Muscle of leg (tissue), 16 donors: ENCODE results near the gene ACTR2. TPM values are rescaled to one million over a fixed set of nuclear protein-coding genes. Genes with fewer than 3 reads are reported as not detected.
A peak's percentile ranks its signal among the peaks of the same experiment; 100 is the strongest.
"Not testable (repeated sequence)": the region's sequence is repeated elsewhere in the genome, so short reads cannot be mapped to it uniquely, and the experiment has no call there.

ENCODE experiments used
- DNase-seq: peaks from one replicate; pipeline ENCODE4 v3.0.0; 2013
- H3K27ac ChIP-seq: one replicate; pipeline ENCODE4 v1.5.1; 2013; ENCODE audit warnings: mild to moderate bottlenecking, low read length, control low read depth
- H3K27me3 ChIP-seq: one replicate; pipeline ENCODE4 v1.6.1; 2013; ENCODE audit warnings: low read length; ENCODE audit not compliant: control insufficient read depth, insufficient read depth
- H3K36me3 ChIP-seq: one replicate; pipeline ENCODE4 v1.6.1; 2013; ENCODE audit warnings: low read length; ENCODE audit not compliant: control insufficient read depth, insufficient read depth
- H3K4me1 ChIP-seq: one replicate; pipeline ENCODE4 v1.6.1; 2013; ENCODE audit warnings: low read length; ENCODE audit not compliant: control insufficient read depth, insufficient read depth
- H3K4me3 ChIP-seq: one replicate; pipeline ENCODE4 v1.5.1; 2013; ENCODE audit warnings: low read length, control low read depth
- H3K9me3 ChIP-seq: replicated peaks from 2 replicates; pipeline ENCODE4 v1.6.1; 2013; ENCODE audit warnings: low read depth, low read length; ENCODE audit not compliant: control insufficient read depth
- WGBS: methylation state at CpG from one replicate; pipeline ENCODE4 v1.1.5; 2013; ENCODE audit warnings: missing lambda C conversion rate; ENCODE audit not compliant: insufficient coverage; 5-methylcytosine and 5-hydroxymethylcytosine counted together
- long read RNA-seq, 11 donors: transcript quantifications; one replicate each; lab custom pipeline, GENCODE V29; 2026
- polyA plus RNA-seq, 8 donors: library from polyadenylated mRNA; unstranded; fragments of 120-200 nt; gene quantifications; one replicate each; pipeline versions ENCODE4 v1.2.1 to v1.2.3, GENCODE V29; 2013; ENCODE audit warnings: inconsistent platforms in 1 of 8, low replicate concordance in 1 of 8; ENCODE audit not compliant: insufficient read length in 8 of 8, insufficient read depth in 1 of 8
- total RNA-seq: library from RNA; stranded (reverse); fragments of 120-200 nt; gene quantifications from one replicate; pipeline ENCODE4 v1.2.4, GENCODE V29; 2013

ACTR2 gene
- total RNA-seq (38.3 TPM), polyA plus RNA-seq (100 to 1,000 TPM in 7 of 8 donors, 10 to 100 TPM in 1; 88.4 to 170 (median 125) TPM)
- long read RNA-seq, donor 1, transcript ACTR2-201 (9 exons, 3,861 nt) = major isoform, 16 of 16 reads
- long read RNA-seq, donor 1, partial matches to known transcripts = 0 of 16 reads
- long read RNA-seq, donor 1, other reads (novel, unspliced or antisense) = 0 of 16 reads
- long read RNA-seq, donor 2, partial matches to known transcripts = 0 of 1 reads
- long read RNA-seq, donor 2, other reads (novel, unspliced or antisense) = 0 of 1 reads
- long read RNA-seq, donor 3, transcript ACTR2-201 (9 exons, 3,861 nt) = major isoform, 13 of 32 reads
- long read RNA-seq, donor 3, partial matches to known transcripts = 12 of 32 reads
- long read RNA-seq, donor 3, other reads (novel, unspliced or antisense) = 7 of 32 reads
- long read RNA-seq, donor 4, transcript ACTR2-201 (9 exons, 3,861 nt) = major isoform, 18 of 34 reads
- long read RNA-seq, donor 4, partial matches to known transcripts = 16 of 34 reads
- long read RNA-seq, donor 4, other reads (novel, unspliced or antisense) = 0 of 34 reads
- long read RNA-seq, donor 5, transcript ACTR2-201 (9 exons, 3,861 nt) = major isoform, 82 of 128 reads
- long read RNA-seq, donor 5, partial matches to known transcripts = 37 of 128 reads
- long read RNA-seq, donor 5, other reads (novel, unspliced or antisense) = 8 of 128 reads
- long read RNA-seq, donor 6, transcript ACTR2-201 (9 exons, 3,861 nt) = major isoform, 21 of 22 reads
- long read RNA-seq, donor 6, partial matches to known transcripts = 0 of 22 reads
- long read RNA-seq, donor 6, other reads (novel, unspliced or antisense) = 0 of 22 reads
- long read RNA-seq, donor 7, transcript ACTR2-201 (9 exons, 3,861 nt) = major isoform, 26 of 76 reads
- long read RNA-seq, donor 7, partial matches to known transcripts = 44 of 76 reads
- long read RNA-seq, donor 7, other reads (novel, unspliced or antisense) = 6 of 76 reads
- long read RNA-seq, donor 8, transcript ACTR2-201 (9 exons, 3,861 nt) = major isoform, 23 of 23 reads
- long read RNA-seq, donor 8, partial matches to known transcripts = 0 of 23 reads
- long read RNA-seq, donor 8, other reads (novel, unspliced or antisense) = 0 of 23 reads
- long read RNA-seq, donor 9, transcript ACTR2-201 (9 exons, 3,861 nt) = major isoform, 22 of 34 reads
- long read RNA-seq, donor 9, partial matches to known transcripts = 5 of 34 reads
- long read RNA-seq, donor 9, other reads (novel, unspliced or antisense) = 7 of 34 reads
- long read RNA-seq, donor 10, transcript ACTR2-201 (9 exons, 3,861 nt) = major isoform, 43 of 57 reads
- long read RNA-seq, donor 10, partial matches to known transcripts = 6 of 57 reads
- long read RNA-seq, donor 10, other reads (novel, unspliced or antisense) = 7 of 57 reads
- long read RNA-seq, donor 11, transcript ACTR2-201 (9 exons, 3,861 nt) = major isoform, 29 of 29 reads
- long read RNA-seq, donor 11, partial matches to known transcripts = 0 of 29 reads
- long read RNA-seq, donor 11, other reads (novel, unspliced or antisense) = 0 of 29 reads

GRCh38 chr2:65227456-65228262 is at the start of gene ACTR2:
ACTR2 (plus strand) TSS chr2:65227831; CDS start chr2:65227910, 79 bp downstream.
- H3K4me1 ChIP-seq = peaks cover 4% of the 10 kb centered on the region
- DNase-seq = peak; percentile 99
- no peaks in the 10 kb centered on the region for H3K9me3 ChIP-seq
- peak within 1 kb of the TSS; percentile 97 for H3K4me3 ChIP-seq
- peak within 1 kb of the TSS; percentile 97 for H3K27ac ChIP-seq
- peaks cover 4% of the 10 kb centered on the region for H3K36me3 ChIP-seq
- under 1% methylated on average over 82 of the region's 82 CpGs for WGBS
- no peaks in the 10 kb centered on the region for H3K27me3 ChIP-seq

GRCh38 chr2:65182570-65182969 is 45.1 kb upstream of the ACTR2 start:
- Histone ChIP-seq H3K9me3 (no peaks in the 10 kb centered on the region), H3K27ac (no peak overlapping the region), H3K4me1 (peaks cover 2% of the 10 kb centered on the region), H3K4me3 (no peak overlapping the region), H3K27me3 (no peaks in the 10 kb centered on the region), H3K36me3 (no peaks in the 10 kb centered on the region)
- no peak for DNase-seq
- WGBS = 59% methylated on average over 4 of the region's 5 CpGs

- DNase-seq, H3K4me1 ChIP-seq, H3K27ac ChIP-seq, H3K27me3 ChIP-seq, H3K36me3 ChIP-seq, H3K9me3 ChIP-seq, H3K4me3 ChIP-seq: not testable (repeated sequence)
- WGBS = no CpG with 5 or more reads among the region's 4 CpGs
Observed at GRCh38 chr2:65183406-65183805, 44.2 kb upstream of the ACTR2 start.

- Histone ChIP-seq H3K9me3 (no peaks in the 10 kb centered on the region), H3K4me1 (peaks cover 2% of the 10 kb centered on the region), H3K36me3 (no peaks in the 10 kb centered on the region), H3K27ac (no peak overlapping the region), H3K27me3 (no peaks in the 10 kb centered on the region), H3K4me3 (no peak overlapping the region)
- 100% methylated on average over 2 of the region's 3 CpGs for WGBS
- no peak for DNase-seq
Observed at GRCh38 chr2:65185012-65185411, 42.6 kb upstream of the ACTR2 start.

- WGBS = 96% methylated on average over 19 of the region's 23 CpGs
- no peak overlapping the region for H3K4me3 ChIP-seq
Observed at GRCh38 chr2:65186093-65186868, 41.4 kb upstream of the ACTR2 start.

GRCh38 chr2:65186872-65187851 is 40.5 kb upstream of the ACTR2 start:
- 51% methylated on average over 15 of the region's 19 CpGs for WGBS
- Histone ChIP-seq H3K27me3 (no peaks in the 10 kb centered on the region), H3K4me3 (no peak overlapping the region), H3K4me1 (peaks cover 2% of the 10 kb centered on the region), H3K36me3 (no peaks in the 10 kb centered on the region), H3K27ac (no peak overlapping the region), H3K9me3 (no peaks in the 10 kb centered on the region)
- DNase-seq = peak; percentile 90

More at GRCh38 chr2:65186093-65186868, 41.4 kb upstream of the ACTR2 start:
- Histone ChIP-seq H3K27me3 (no peaks in the 10 kb centered on the region), H3K36me3 (no peaks in the 10 kb centered on the region), H3K27ac (no peak overlapping the region), H3K9me3 (no peaks in the 10 kb centered on the region), H3K4me1 (peaks cover 2% of the 10 kb centered on the region)
- no peak for DNase-seq

GRCh38 chr2:65193446-65193845 is 34.2 kb upstream of the ACTR2 start:
- Histone ChIP-seq H3K4me1 (no peaks in the 10 kb centered on the region), H3K4me3 (no peak overlapping the region), H3K9me3 (no peaks in the 10 kb centered on the region), H3K27ac (no peak overlapping the region), H3K36me3 (no peaks in the 10 kb centered on the region), H3K27me3 (no peaks in the 10 kb centered on the region)
- no peak for DNase-seq
- 82% methylated on average over 4 of the region's 8 CpGs for WGBS

- H3K4me3 ChIP-seq = no peak overlapping the region
- no peak overlapping the region for H3K27ac ChIP-seq
- H3K36me3 ChIP-seq = no peaks in the 10 kb centered on the region
- H3K4me1 ChIP-seq = no peaks in the 10 kb centered on the region
- peak; percentile 16 for DNase-seq
- H3K9me3 ChIP-seq = no peaks in the 10 kb centered on the region
- H3K27me3 ChIP-seq = no peaks in the 10 kb centered on the region
- 60% methylated on average over 1 of the region's 2 CpGs for WGBS
Observed at GRCh38 chr2:65198737-65199136, 28.9 kb upstream of the ACTR2 start.
